OCI-LY3 (cell line): Measurements from ENCODE around the gene CDKN2D.

Experiments used
- H2AFZ ChIP-seq: fragments of 200-600, 300-600 bp; shearing (Covaris generic); 2 replicates; pipeline ENCODE4 v1.6.0; 2014; ENCODE audit warnings: antibody characterized with exemption, low read depth, low read length
- H3K27ac ChIP-seq: fragments of 200-600, 300-600 bp; sonication (generic); 2 replicates; pipeline ENCODE4 v1.5.1; 2014; ENCODE audit warnings: mild to moderate bottlenecking, low read length, moderate library complexity, mixed read lengths
- H3K27me3 ChIP-seq: fragments of 200-600, 300-600 bp; sonication (generic); 2 replicates; pipeline ENCODE4 v1.6.1; 2014; ENCODE audit warnings: low read depth, low read length, mixed read lengths
- H3K36me3 ChIP-seq: fragments of 200-600, 300-600 bp; sonication (generic); replicated peaks from 2 replicates; pipeline ENCODE3; 2014; ENCODE audit warnings: low read depth, low read length, mixed read lengths
- H3K4me1 ChIP-seq: fragments of 300-600, 200-600 bp; sonication (generic); 2 replicates; pipeline ENCODE4 v1.6.1; 2014; ENCODE audit warnings: low read length, mixed read lengths
- H3K4me2 ChIP-seq: fragments of 200-600, 300-600 bp; sonication (generic); 2 replicates; pipeline ENCODE4 v1.6.1; 2014; ENCODE audit warnings: low read length, mixed read lengths
- H3K4me3 ChIP-seq: fragments of 300-600, 200-600 bp; sonication (generic); 2 replicates; pipeline ENCODE4 v1.5.1; 2014; ENCODE audit warnings: antibody characterized with exemption, mild to moderate bottlenecking, low read length, moderate library complexity
- H3K79me2 ChIP-seq: fragments of 300-600, 200-600 bp; shearing (Covaris generic); 2 replicates; pipeline ENCODE4 v1.6.1; 2014; ENCODE audit warnings: mild to moderate bottlenecking, low read length, mixed read lengths
- H3K9ac ChIP-seq: fragments of 300-600, 200-600 bp; shearing (Covaris generic); 2 replicates; pipeline ENCODE4 v1.6.0; 2014; ENCODE audit warnings: mild to moderate bottlenecking, low read length, moderate library complexity
- H3K9me3 ChIP-seq: fragments of 200-600, 300-600 bp; shearing (Covaris generic); 2 replicates; pipeline ENCODE4 v1.6.1; 2014; ENCODE audit warnings: low read length, mixed read lengths; ENCODE audit not compliant: insufficient read depth
- H4K20me1 ChIP-seq: fragments of 200-600, 300-600 bp; sonication (generic); 2 replicates; pipeline ENCODE4 v1.6.1; 2016; ENCODE audit warnings: low read length, mixed read lengths; ENCODE audit not compliant: insufficient read depth
- EZH2phosphoT487 ChIP-seq: fragments of 200-600 bp; shearing (Covaris generic); IDR thresholded peaks from 2 replicates; pipeline ENCODE4 v1.6.1; 2018; ENCODE audit warnings: antibody characterized with exemption, mixed run types, low read depth
- TF ChIP-seq, protein P1 (sequence below): fragments of 200-600, 300-600 bp; sonication (generic); IDR thresholded peaks from 2 replicates; pipeline ENCODE4 v1.5.1; 2014; ENCODE audit warnings: antibody characterized with exemption, low read length, low read depth

Gene CDKN2D

GRCh38 chr19:10568826-10569651 is at the start of gene CDKN2D:
TSS of gene CDKN2D (minus strand) at chr19:10568979. CDS start at chr19:10568653, 326 bp downstream.
- peak within 1 kb of the TSS; percentile 79 for H3K27ac ChIP-seq
- H3K36me3 ChIP-seq = peaks cover 4% of the 10 kb centered on the region
- H3K79me2 ChIP-seq = peaks cover 17% of the 10 kb centered on the region
- H2AFZ ChIP-seq = peak within 1 kb of the TSS; percentile 40
- H4K20me1 ChIP-seq = no peaks in the 10 kb centered on the region; the same call in none of the 2 replicates
- peak within 1 kb of the TSS; percentile 79 for H3K4me3 ChIP-seq
- peak within 1 kb of the TSS; percentile 91 for H3K4me2 ChIP-seq
- H3K4me1 ChIP-seq = peaks cover 31% of the 10 kb centered on the region
- peak within 1 kb of the TSS; percentile 79 for H3K9ac ChIP-seq
- H3K9me3 ChIP-seq = no peaks in the 10 kb centered on the region
- H3K27me3 ChIP-seq = peaks cover 10% of the 10 kb centered on the region; the same call in 1 of the 2 replicates
- no peak for TF ChIP-seq EZH2phosphoT487
- TF ChIP-seq, protein P1, sequence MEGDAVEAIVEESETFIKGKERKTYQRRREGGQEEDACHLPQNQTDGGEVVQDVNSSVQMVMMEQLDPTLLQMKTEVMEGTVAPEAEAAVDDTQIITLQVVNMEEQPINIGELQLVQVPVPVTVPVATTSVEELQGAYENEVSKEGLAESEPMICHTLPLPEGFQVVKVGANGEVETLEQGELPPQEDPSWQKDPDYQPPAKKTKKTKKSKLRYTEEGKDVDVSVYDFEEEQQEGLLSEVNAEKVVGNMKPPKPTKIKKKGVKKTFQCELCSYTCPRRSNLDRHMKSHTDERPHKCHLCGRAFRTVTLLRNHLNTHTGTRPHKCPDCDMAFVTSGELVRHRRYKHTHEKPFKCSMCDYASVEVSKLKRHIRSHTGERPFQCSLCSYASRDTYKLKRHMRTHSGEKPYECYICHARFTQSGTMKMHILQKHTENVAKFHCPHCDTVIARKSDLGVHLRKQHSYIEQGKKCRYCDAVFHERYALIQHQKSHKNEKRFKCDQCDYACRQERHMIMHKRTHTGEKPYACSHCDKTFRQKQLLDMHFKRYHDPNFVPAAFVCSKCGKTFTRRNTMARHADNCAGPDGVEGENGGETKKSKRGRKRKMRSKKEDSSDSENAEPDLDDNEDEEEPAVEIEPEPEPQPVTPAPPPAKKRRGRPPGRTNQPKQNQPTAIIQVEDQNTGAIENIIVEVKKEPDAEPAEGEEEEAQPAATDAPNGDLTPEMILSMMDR = no peak

GRCh38 chr19:10617409-10618121 is 48.8 kb upstream of the CDKN2D start:
- Histone ChIP-seq H3K27me3 (no peaks in the 10 kb centered on the region), H3K79me2 (peaks cover 3% of the 10 kb centered on the region; the same call in 1 of the 2 replicates), H3K27ac (no peak overlapping the region), H3K9me3 (no peaks in the 10 kb centered on the region), H3K4me1 (no peaks in the 10 kb centered on the region), H2AFZ (no peak overlapping the region), H3K4me2 (no peak overlapping the region), H3K4me3 (no peak overlapping the region), H3K36me3 (peaks cover 3% of the 10 kb centered on the region), H3K9ac (no peak overlapping the region), H4K20me1 (peaks cover 14% of the 10 kb centered on the region; the same call in 1 of the 2 replicates)
- TF ChIP-seq, protein P1 = no peak
- TF ChIP-seq EZH2phosphoT487 = no peak

- no peak overlapping the region for H3K4me2 ChIP-seq
- no peak overlapping the region for H3K9ac ChIP-seq
- H3K36me3 ChIP-seq = peaks cover 3% of the 10 kb centered on the region
- H3K4me1 ChIP-seq = no peaks in the 10 kb centered on the region
- no peak overlapping the region for H3K27ac ChIP-seq
- TF ChIP-seq EZH2phosphoT487 = no peak
- TF ChIP-seq, protein P1 = no peak
- H2AFZ ChIP-seq = no peak overlapping the region
- no peaks in the 10 kb centered on the region for H3K9me3 ChIP-seq
- peaks cover 3% of the 10 kb centered on the region; the same call in 1 of the 2 replicates for H3K79me2 ChIP-seq
- H3K4me3 ChIP-seq = no peak overlapping the region
- H4K20me1 ChIP-seq = peaks cover 17% of the 10 kb centered on the region; the same call in 1 of the 2 replicates
- H3K27me3 ChIP-seq = no peaks in the 10 kb centered on the region
Observed at GRCh38 chr19:10615429-10616023, 46.7 kb upstream of the CDKN2D start.
